ENCODE results near the gene MAML3.

GRCh38 chr4:139884438-139884837 is 269.5 kb downstream of the MAML3 start:
- TF ChIP-seq, protein P1, sequence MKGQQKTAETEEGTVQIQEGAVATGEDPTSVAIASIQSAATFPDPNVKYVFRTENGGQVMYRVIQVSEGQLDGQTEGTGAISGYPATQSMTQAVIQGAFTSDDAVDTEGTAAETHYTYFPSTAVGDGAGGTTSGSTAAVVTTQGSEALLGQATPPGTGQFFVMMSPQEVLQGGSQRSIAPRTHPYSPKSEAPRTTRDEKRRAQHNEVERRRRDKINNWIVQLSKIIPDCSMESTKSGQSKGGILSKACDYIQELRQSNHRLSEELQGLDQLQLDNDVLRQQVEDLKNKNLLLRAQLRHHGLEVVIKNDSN (IDR thresholded peaks at IDR 0.05) = no peak
- TF ChIP-seq MAX (IDR thresholded peaks at IDR 0.05) (no peak), NFIC (IDR thresholded peaks at IDR 0.05) (no peak), TEAD4 (IDR thresholded peaks at IDR 0.05) (no peak), RAD21 (IDR thresholded peaks at IDR 0.05; ENCODE audit: low read depth) (no peak), EP300 (IDR thresholded peaks at IDR 0.05; ENCODE audit: borderline replicate concordance) (no peak), EGR1 (IDR thresholded peaks at IDR 0.05) (no peak), YY1 (IDR thresholded peaks at IDR 0.05; ENCODE audit: low read depth) (no peak), CREB1 (IDR thresholded peaks at IDR 0.05; ENCODE audit: low read depth) (no peak), REST (IDR thresholded peaks at IDR 0.05; ENCODE audit: low read depth) (no peak), TAF1 (IDR thresholded peaks at IDR 0.05; ENCODE audit: low read depth) (no peak), FOXM1 (IDR thresholded peaks at IDR 0.05; ENCODE audit: borderline replicate concordance, low read depth) (no peak), CEBPB (IDR thresholded peaks at IDR 0.05) (no peak)

All from Ishikawa (cell line).